Spleen (tissue), 7 donors: Measurements from ENCODE around the gene ARTN.

Experiments
- POLR2A ChIP-seq, 3 donors: fragments of 450-650 bp; IDR thresholded peaks; one replicate each; pipeline ENCODE4 v1.5.1; 2017; ENCODE audit warnings: antibody characterized with exemption in 3 of 3, mild to moderate bottlenecking in 1 of 3
- POLR2AphosphoS5 ChIP-seq, 3 donors: sonication (generic); formaldehyde crosslinking; IDR thresholded peaks; one replicate each; pipeline ENCODE4 v1.5.1; 2017; ENCODE audit warnings: antibody characterized with exemption in 3 of 3
- TF ChIP-seq, protein P1 (sequence below), 11 experiments: fragments of 200-600 bp in 7 of 11; fragments of 450-650 bp in 4 of 11; sonication (generic) in 4 of 11; IDR thresholded peaks in 8 of 11; conservative IDR thresholded peaks in 3 of 11; 1 replicate in 7 of 11; 2 replicates in 4 of 11; pipeline versions ENCODE4 v1.4.0 to v1.8.0; 2016 to 2021; ENCODE audit warnings: antibody characterized with exemption in 11 of 11, inconsistent platforms in 4 of 11, mild to moderate bottlenecking in 1 of 11
- donor health status: DM: no; HTN: no; CAD: no; lungs with moderate emphysema.
- donor health status: DM: no; HTN: no; CAD: no.
- donor health status: DM: no; HTN: no; CAD: no.

DNA sequence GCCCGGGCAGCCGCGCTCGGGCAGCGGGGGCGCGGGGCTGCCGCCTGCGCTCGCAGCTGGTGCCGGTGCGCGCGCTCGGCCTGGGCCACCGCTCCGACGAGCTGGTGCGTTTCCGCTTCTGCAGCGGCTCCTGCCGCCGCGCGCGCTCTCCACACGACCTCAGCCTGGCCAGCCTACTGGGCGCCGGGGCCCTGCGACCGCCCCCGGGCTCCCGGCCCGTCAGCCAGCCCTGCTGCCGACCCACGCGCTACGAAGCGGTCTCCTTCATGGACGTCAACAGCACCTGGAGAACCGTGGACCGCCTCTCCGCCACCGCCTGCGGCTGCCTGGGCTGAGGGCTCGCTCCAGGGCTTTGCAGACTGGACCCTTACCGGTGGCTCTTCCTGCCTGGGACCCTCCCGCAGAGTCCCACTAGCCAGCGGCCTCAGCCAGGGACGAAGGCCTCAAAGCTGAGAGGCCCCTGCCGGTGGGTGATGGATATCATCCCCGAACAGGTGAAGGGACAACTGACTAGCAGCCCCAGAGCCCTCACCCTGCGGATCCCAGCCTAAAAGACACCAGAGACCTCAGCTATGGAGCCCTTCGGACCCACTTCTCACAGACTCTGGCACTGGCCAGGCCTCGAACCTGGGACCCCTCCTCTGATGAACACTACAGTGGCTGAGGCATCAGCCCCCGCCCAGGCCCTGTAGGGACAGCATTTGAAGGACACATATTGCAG lies 3.0 kb downstream of the ARTN start:
- TF ChIP-seq, protein P1, sequence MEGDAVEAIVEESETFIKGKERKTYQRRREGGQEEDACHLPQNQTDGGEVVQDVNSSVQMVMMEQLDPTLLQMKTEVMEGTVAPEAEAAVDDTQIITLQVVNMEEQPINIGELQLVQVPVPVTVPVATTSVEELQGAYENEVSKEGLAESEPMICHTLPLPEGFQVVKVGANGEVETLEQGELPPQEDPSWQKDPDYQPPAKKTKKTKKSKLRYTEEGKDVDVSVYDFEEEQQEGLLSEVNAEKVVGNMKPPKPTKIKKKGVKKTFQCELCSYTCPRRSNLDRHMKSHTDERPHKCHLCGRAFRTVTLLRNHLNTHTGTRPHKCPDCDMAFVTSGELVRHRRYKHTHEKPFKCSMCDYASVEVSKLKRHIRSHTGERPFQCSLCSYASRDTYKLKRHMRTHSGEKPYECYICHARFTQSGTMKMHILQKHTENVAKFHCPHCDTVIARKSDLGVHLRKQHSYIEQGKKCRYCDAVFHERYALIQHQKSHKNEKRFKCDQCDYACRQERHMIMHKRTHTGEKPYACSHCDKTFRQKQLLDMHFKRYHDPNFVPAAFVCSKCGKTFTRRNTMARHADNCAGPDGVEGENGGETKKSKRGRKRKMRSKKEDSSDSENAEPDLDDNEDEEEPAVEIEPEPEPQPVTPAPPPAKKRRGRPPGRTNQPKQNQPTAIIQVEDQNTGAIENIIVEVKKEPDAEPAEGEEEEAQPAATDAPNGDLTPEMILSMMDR (IDR thresholded peaks at IDR 0.05 in 8 of 11, conservative IDR thresholded peaks at IDR 0.05 in 3 of 11), result no peak
- TF ChIP-seq POLR2AphosphoS5 (IDR thresholded peaks at IDR 0.05), result no peak
- no peak for TF ChIP-seq POLR2A (IDR thresholded peaks at IDR 0.05)
